ENCODE data around the gene TMPRSS4. TPM values are rescaled to one million over a fixed set of nuclear protein-coding genes. Genes with fewer than 3 reads are reported as not detected.
"Not testable (repeated sequence)": the region's sequence is repeated elsewhere in the genome, so short reads cannot be mapped to it uniquely, and the experiment has no call there.

The TMPRSS4 gene
- polyA plus RNA-seq, 5 donors: 3.5 to 5.1 (median 4.6) TPM

DNA sequence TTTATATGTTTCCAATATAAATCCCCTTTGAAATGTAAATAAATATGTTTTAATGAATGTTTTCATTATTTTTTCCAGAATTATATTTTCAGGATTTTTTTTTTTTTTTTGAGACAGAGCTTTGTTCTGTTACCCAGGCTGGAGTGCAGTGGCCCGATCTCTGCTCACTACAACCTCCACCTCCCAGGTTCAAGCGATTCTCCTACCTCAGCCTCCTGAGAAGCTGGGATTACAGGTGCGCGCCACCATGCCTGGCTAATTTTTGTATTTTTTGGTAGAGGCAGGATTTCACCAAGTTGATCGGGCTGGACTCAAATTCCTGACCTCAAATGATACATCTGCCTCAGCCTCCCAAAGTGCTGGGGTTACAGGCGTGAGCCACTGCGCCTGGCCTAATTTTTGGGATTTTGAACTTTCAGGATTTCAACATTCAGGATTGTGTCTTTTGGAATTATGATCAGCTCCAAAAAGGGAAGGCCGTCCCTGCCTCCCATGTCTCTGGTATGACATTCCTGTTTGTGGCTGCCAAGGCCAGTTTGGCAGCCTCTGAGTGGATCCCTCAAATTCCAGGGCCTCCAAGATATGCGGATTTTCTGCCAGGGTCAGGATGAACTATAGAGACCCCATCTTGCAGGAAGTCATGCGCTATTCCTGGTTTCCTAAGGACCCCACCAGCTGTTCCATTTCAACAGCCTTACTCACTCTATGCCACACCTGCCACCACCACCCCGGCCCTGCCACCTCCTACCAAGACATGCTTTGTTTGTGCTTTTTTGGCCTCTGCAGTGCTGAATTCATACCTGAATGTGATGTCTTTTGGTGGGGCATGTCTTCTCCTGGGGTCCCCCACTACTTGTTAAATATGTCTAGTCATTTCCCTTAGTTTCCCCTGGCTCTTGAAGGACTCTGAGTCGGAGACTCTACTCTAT lies 21.9 kb upstream of the TMPRSS4 start:
- DNase-seq: no peak

DNA sequence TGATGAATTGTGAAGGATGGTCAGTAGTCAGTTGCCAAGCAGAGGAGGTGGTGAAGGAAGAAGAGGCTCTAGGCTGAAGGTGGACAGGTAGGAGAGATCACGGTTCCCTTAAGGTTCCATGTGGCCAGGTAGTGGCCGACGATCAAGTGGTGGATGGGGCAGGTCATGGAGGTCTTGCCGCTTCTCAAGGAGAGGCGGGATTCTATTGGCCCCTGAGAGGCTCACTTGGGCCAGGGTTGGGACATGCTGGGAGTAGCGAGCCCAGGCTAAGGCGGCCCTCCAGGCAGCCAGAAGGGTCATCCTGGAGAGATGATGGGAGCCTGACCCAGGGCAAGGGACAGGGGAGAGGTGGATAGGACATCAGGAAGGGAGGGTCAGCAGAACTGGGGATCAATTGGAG lies 20.9 kb upstream of the TMPRSS4 start:
- DNase-seq: no peak

DNA sequence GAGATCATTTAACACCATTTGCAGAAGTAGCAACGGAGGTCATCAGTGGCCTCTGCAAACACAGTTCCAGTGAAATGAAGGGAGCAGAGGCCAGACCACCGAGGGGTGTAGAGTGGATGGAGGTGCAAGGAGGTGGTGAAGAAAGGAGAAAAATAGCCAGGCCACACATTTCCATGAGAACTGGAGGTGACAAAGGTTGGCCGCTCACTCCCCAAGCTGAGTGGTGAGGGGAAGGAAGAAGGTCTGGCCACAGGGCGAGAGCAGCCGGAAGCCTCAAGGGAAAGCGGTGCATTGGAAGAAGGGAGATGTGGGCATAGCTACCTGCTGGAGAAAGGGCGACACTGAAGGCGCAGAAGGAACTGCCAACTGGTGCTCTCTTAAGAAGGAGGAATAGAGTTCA lies 20.1 kb upstream of the TMPRSS4 start:
- DNase-seq: no peak

DNA sequence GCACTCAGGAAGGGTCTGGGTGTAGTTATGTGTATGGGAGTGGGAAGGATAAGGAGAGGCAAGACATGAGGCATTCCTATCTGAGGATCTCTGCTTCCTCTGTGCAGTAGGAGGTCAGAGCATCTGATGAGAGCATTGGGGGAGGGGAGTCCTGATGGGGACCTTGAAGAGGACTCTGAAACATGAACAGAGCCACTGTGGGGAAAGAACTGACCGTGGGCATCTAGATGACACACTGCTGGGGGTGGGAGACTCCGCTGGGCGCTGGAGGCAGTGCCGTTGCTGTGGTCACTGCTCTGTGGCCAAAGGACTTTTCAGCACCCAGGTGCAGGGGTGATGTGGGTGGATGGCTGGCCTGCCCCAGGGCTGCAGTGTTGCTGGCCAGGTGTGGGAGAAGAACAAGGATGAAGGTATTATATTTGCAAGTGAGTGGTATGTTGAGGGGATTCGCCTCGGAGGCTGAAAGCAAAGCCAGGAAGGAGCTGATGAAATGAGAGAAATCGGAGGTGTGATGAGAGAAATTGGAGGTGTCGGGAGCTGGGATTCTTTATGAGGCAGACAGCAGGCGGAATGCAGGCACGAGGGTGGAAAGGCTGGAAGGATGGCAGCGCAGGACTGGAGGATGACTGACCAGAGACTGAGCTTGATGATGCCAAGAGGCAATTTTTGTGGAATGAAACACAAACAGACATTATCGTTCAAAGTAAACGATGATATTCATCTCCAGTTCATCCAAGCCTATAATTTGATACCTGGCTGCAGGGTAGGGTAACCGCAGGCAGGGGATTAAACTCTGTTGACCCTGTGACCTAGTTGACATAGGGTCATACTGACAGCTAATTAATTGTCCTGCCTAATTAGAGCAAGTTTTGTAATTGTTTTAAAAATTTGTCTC lies 19.4 kb upstream of the TMPRSS4 start:
- no peak for DNase-seq

DNA sequence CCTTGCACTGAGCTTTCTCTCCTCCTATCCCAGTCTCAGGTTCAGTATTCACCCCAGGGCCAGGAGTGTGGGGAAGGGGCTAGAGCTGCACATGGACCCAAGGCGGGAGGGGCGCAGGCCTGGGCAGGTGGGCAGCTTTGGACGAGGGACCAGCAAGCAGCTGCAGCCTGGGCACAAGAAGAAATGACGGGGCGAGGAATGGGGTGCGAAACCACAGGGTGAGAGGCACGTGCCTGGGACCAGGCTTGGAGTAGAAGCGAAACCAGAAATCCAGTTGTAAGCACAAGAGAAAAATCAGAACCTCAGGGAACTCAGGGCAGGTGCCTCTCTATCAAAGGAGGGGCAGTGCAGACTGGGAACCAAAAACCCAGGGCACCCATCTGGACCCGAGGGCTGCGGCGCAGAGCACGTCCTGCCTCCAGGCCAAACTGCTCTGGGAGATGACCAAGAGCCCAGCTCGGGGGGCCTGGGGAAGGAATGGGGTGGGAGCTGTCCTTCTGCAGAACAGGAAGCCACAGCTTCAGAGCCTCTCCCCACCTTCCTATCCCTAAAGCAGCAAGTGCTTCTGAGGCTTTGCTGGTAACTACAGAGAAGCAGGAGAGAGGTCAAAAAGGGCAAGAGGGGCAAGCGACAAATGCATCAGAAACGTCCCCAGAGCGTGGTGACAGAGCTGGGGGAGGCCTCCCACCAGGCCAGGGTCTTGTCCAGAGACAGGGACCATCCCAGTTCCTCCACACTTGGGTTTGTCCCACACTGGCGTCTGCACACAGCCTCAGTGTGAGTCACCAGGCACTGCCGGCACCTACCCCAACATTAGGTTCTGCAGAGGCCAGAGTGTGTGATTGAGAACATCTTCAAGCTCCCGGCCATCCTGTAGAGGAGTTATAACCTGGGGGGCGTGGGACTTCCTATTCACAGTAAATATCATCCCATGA lies 18.3 kb upstream of the TMPRSS4 start:
- no peak for DNase-seq

DNA sequence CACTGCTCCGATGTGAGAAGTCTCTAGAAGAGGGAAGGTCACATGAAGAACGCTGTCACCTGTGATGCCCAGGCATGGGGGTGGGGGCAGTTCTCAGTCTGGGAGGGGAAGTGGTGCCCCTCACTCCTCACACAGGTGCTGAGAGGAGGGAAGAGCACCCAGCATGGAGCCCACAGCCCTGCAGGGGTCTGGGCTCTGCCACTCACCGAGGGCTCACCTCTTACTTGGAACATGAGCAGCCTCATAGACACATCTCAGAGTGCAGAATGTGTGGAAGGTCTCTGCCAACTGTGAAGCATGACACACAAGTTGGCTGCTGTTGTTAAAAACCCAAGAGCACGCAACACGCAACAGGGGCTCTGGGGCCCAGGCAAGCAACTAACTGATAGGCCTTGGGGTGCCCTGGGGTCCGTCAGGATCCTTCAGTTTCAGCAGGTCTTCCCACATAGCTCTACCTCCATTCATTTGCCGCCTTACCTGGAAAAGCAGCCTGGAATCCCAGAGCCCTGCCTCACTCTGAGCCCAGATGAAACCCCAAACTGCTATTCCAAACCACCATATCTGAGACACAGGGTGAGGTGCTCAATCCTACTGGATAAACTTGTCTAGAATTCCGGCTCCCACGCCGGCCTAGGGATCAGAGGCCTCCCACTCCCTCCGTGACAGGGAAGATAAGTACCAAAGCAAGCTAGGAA lies 17.5 kb upstream of the TMPRSS4 start:
- no peak for DNase-seq

DNA sequence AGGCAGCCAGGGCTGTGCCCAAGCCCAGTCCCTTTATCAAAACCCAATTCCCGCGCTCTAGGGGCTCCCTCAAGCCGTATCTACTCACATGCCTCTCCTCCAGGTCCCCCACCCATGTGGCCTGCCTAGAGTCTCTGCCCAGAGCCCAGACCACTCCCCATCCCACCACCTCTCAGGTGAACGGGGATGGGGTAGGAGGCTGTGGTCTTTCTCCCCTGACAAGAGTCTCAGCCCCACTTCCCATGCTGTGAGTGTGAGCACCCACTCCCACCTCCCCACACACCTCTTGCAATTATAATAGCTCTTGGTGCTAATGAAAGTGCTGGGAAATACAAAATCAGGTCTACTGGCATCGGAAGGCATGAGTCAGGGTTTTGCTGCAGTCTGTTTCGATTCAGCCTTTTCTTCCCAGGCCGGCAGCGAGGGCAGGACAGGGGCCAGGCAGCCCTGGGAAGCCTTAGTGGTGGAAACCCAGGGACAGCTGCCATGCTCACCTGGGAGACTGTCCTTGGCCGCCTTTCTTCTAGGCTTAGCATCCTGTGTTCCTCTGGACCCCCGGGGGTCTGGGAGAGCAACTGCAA lies 16.7 kb upstream of the TMPRSS4 start:
- DNase-seq: no peak

DNA sequence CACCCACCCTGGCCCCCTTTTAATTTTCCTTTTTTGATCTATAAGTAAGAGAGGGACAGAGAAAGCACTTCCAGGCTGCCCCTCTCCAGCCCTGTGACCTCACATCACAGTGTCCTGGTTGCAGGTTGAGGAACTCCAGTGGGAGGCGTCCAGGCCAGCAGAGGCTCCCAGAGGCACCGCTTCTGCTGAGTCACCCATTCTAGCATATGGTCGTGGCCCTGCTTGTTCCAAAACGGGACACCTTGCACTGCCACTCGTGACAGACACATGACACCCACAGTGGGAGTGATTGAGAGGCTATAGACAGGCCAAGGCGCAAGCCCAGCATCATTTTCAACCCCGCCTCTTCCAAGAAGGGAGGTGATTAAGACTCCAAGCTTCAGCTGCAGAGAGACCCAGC lies 16.0 kb upstream of the TMPRSS4 start:
- no peak for DNase-seq

DNA sequence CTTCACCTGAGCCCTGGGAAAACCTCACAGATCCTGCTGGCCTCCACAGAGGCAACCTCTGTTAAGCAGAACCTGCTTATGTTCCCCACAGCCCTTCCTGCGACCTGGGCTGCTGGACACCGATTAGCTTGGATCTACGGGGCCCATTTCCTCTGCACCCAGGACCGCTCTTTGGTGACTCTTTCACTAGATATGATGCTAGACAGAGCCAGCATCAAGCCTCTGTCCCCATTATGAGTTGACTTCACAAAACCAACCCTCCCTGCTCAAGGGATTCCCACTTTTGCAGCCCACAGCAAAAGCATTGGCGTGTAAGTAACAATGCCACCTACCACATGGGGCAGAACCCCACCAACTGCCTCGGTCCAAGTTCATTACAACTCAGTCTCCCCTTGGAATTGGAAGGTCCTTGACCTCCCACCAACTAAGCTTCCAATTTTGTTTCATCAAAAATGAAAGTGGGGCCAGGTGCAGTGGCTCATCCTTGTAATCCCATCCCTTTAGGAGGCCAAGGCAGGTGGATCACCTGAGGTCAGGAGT lies 15.2 kb upstream of the TMPRSS4 start:
- no peak for DNase-seq

DNA sequence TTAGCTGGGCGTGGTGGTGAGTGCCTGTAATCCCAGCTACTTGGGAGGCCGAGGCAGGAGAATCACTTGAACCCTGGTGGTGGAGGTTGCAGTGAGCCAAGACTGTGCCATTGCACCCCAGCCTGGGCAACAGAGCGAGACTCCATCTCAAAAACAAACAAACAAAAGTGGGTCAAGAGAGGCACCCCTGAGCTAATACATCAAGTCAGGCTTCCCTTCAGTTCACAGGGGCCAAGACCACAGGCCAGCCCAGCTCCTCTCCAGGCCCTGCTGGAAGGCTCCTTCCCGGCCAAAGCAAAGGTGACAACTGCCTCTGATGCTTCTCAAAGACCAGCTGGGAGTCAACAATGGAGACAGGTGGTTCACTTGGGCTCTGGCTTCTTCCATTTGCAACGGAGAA lies 14.7 kb upstream of the TMPRSS4 start:
- not testable (repeated sequence) for DNase-seq

DNA sequence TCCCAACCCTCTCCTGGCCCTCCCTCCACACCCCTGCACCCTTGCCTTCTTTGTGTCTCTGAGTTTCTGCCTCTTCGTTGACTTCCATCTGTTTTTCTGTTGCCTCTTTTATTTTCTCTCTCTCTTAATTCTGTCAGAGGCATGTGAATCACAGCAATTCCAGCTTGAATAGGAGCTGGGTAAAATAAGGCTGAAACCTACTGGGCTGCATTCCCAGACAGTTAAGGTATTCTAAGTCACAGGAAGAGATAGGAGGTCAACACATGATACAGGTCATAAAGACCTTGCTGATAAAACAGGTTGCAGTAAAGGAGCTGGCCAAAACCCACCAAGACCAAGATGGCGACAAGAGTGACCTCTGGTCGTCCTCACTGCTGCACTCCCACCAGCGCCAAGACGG lies 14.2 kb upstream of the TMPRSS4 start:
- not testable (repeated sequence) for DNase-seq

DNA sequence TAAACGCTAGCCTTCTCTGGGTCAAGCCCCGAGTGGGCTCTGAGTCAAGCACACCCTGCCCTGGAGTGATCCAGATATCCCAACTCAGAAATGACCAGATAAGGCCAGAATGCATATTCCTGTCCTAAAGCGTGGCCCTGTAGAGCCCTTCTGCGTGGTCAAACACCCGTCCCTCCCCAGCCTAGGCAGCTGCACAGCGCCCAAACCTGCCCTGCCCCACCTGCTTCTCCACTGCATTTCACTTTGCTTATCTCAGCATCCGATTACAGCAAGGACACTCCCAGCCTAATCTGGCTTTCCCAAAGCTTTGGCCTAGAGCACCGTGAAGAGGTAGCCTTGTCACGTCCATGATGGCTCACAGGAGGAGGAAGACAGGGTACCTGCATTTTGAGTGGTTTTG lies 11.9 kb upstream of the TMPRSS4 start:
- no peak for DNase-seq

DNA sequence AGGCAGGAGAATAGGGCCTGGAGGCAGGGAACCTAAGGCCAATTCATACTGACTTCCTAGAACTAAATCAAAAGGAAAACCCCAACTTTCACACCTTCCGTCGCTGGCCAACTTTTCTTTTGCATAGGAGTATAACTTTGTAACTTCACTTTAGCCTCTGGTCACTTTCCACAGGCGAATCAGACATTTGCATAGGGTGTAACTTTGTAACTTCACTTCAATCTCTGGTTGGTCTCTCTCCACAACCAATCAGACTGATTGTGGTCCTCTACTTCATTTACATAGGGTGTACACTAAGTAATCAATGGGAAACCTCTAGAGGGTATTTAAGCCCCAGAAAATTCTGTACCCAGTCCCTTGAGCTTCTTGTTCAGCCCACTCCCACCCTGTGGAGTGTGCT lies 11.5 kb upstream of the TMPRSS4 start:
- DNase-seq: no peak

DNA sequence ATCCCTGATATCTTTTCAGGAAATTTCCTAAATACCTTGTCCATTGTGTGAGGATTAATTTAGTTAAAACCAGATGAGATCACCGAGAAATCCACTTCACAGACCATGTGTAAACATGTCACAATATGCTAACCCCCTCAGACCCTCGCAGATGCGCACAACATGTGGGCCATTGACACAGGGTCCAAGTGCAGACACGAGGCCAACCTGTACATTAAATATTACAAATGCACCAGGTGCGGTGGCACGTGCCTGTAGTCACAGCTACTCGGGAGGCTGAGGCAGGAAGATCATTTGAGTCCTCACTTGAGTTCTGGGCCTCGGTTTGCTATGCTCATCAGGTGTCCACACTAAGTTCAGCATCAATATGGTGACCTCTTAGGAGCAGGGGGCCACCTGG lies 9.9 kb upstream of the TMPRSS4 start:
- no peak for DNase-seq

DNA sequence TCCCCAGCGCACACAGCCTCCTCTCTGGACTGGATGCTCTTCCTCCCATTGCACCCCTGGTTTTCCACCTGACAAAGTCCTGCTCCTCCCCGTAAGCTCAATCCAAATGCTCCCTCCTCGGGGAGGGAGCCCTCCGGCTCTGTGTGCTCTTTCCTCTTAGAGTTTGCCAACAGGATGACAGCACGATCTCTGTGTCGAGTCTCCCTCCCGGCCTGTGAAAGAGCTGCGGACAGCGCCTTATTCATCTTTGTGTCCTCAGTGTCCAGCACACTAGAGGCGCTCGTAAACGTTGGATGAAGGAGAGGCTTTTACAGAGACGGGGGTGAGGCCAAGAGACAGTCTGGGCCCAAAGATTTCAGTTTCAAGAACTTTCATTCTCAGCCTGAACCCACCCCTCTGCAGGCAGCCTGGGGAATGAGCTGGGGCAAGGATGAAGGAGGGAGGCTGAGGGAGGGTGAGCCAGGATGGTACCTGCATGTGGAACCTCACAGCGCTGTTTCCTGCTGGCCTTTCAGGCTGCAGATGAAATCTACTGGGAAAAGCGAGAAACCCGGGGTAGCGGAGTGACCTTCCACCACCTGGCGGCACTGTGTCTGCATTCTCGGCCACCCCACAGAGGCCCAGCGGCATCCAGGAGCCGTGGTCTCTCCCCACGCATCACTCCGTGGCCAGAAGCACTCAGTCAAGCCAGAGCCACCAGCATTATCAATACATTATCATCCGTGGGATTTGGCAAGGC lies 8.5 kb upstream of the TMPRSS4 start:
- no peak for DNase-seq

DNA sequence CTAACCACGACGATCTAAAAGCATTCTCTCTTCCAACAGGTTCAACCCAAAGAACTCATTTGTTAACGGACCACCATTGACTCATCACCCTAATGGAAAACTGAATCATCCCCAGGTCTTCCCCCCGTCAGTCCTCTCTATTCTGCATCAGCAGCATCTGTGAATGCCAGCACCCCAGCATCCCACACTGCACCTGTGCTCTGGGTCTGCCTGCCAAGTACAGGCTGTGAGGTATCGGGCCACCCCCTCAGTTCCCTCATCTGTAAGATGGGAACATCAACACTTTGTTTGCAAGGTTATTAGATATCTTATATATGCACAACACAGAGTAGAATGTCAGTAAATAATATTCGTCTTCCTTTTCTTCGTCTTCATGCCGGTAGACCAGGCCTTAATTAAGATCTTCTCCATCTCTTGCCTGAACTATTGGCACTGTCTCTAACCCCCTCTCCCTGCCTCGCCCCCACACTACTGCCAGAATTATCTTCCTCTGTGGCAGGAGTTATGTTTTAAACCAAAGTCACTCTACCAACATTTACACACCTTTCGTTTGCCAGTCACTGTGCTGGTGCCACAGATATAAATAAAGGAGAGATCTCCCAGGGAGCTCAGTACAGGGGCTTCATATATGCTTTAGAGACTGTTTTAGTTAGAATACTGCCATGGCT lies 7.8 kb upstream of the TMPRSS4 start:
- DNase-seq: no peak

DNA sequence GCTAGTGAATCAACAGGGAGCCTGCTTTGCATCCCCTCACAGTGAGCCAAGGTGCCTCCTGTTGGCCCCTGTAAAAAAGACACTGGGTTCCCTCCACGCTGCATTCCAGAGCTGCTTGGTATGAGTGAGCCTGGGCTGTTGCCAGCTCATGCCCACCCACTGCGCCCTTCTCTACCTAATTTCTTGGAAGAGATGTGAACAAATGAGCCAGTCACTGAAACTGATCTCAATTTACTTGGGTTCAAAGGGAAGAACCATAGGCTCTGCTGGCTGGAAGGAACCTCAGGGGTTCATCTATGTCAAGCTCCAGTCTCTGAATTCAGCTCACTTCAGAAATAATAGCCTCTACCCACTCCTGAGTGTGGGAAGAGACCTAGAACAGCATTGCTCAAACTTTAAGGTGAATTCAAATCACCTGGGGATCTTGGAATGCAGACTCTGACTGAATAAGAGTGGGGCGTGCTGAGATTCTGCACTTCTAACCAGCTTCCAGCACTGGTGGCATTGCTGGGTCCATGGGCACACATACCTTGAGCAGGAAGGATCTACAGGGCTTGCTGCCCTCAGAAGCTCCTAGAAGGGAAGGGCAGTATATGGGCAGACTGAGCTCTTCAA lies 5.4 kb upstream of the TMPRSS4 start:
- DNase-seq: no peak

DNA sequence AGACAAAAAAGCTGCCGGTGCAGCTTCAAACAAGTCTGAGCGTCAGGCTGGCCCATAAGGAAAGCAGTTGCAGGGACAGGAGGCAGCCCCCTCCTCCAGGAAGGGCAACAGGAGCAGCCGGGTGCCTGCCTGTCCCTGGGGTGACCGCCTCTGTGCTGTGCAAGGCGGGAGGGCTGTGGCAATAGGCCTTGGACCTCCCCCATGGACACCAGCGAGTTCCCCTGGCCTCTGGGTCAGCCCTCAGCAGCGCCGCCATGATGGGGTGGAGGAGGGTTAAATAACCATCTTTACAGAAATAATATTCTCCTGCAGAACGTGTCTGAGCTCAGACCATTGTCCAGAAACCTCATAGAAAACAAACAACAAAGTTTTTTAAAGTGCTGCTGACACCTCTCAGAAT lies 3.3 kb upstream of the TMPRSS4 start:
- no peak for DNase-seq

Measured in right lung (tissue), 5 donors.